H7 (cell line): ENCODE measurements around the gene BHLHA9. TPM values are rescaled to one million over a fixed set of nuclear protein-coding genes. Genes with fewer than 3 reads are reported as not detected.
"Not testable (repeated sequence)": the region's sequence is repeated elsewhere in the genome, so short reads cannot be mapped to it uniquely, and the experiment has no call there.

Experiments used
- DNase-seq: peaks from one replicate; pipeline ENCODE4 v3.0.0; 2012
- H3K27me3 ChIP-seq: 2 replicates; pipeline ENCODE4 v1.6.0; 2011; ENCODE audit warnings: mild to moderate bottlenecking, low read length; ENCODE audit not compliant: control insufficient read depth, insufficient read depth
- H3K36me3 ChIP-seq: replicated peaks from 2 replicates; pipeline ENCODE4 v1.5.1; 2011; ENCODE audit warnings: low read length; ENCODE audit not compliant: control insufficient read depth, insufficient read depth
- H3K4me3 ChIP-seq: 2 replicates; pipeline ENCODE4 v1.5.1; 2011; ENCODE audit warnings: low read depth, mild to moderate bottlenecking, control low read depth, low read length, moderate library complexity; ENCODE audit not compliant: insufficient read depth
- total RNA-seq: library from RNA; depleted of rRNA; stranded (reverse); fragments of >200 nt; shearing (Covaris generic); gene quantifications from 2 replicates; pipeline ENCODE4 v1.2.3, GENCODE V29; 2014

The BHLHA9 gene
- total RNA-seq, 1 experiment from 2014 or later = not detected

DNA sequence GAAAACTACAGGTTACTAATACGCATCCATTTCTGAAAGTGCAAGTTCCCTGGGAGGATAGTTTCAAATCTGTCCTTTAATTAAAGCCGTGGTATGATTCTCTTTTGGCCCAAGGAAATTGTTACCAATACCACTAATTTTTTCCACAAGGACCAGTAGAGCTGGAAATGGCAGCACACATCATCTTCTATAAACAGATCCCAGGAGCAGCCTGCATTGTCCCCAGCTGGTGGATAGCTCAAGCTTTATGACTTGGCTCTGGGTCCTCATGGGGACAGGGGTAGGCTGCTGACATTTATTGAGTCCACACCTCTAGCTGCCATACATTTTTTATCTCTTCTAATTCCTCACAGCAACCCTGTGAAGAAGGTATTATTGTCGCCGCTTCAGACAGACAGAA, 35.8 kb upstream of the BHLHA9 start:
- no peak for DNase-seq
- Histone ChIP-seq H3K27me3 (peaks cover 18% of the 10 kb centered on the region), H3K36me3 (no peaks in the 10 kb centered on the region), H3K4me3 (no peak overlapping the region)

DNA sequence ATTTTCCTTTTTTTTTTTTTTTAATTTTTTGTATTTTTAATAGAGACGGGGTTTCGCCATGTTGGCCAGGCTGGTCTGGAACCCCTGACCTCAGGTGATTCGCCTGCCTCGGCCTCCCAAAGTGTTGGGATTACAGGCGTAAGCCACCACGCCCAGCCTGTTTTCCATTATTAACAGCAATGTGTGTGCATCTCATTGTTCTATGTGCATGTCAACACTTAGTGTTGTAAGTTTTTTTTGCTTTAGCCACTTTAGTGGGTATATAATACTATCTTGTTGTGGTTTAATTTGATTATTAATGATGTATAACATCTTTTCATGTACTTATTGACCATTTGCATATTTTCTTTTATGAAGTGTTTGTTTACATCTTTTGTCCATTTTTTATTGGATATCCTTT, 32.8 kb upstream of the BHLHA9 start:
- DNase-seq = no peak
- peaks cover under 1% of the 10 kb centered on the region; the same call in 1 of the 2 replicates for H3K27me3 ChIP-seq
- no peak overlapping the region for H3K4me3 ChIP-seq
- H3K36me3 ChIP-seq = no peaks in the 10 kb centered on the region

DNA sequence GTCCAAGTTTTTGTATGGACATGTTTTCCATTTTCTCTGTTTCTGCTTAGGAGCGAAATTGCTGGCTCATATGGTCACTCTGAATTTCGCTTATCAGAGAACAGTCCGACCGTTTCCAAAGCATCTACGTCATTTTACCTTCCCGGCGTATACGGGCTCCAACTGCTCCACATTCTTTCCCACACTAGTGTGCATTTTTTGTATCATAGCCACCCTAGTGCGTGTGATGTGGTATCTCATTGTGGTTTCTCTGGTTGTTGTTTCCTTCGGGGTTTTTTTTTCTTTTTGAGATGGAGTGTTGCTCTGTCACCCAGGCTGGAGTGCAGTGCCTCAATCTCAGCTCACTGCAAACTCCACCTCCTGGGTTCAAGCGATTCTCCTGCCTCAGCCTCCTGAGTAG, 31.0 kb upstream of the BHLHA9 start:
- no peak overlapping the region for H3K4me3 ChIP-seq
- no peaks in the 10 kb centered on the region for H3K36me3 ChIP-seq
- no peaks in the 10 kb centered on the region for H3K27me3 ChIP-seq
- DNase-seq = no peak

DNA sequence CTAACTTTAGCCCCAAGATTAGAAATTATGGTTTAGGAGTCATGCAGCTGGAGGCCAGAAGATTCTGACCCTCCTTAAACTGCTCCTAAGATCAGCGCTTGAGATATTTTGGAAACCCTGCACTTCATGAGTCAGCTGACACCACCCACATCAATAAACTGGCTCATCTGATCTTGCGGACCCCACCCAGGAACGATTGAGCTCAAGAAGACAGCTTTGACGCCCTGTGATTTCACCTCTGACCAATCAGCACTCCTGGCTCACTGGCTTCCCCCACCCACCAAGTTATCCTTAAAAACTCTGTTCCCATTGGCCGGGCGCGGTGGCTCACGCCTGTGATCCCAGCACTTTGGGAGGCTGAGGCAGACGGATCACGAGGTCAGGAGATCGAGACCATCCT, 29.8 kb upstream of the BHLHA9 start:
- H3K4me3 ChIP-seq, H3K27me3 ChIP-seq, DNase-seq, H3K36me3 ChIP-seq: not testable (repeated sequence)

DNA sequence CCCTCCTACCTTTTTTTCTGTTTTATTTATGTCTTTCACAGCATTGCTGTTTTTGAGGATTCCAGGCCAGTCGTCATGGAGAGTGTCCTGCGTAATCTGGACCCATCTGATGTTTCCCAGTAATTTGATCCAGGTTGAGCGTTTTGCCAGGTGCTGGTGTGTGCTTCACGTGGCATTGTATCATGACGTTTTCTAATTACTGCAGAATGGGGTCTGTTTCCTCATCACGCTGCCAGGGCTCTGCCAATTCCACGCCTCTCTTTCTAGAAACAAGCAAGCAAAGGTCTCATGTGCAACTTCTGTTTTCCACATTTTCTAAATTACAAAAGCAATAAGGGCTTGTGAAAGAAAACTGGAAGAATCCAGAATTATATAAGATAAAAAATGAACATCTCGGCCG, 28.3 kb upstream of the BHLHA9 start:
- no peaks in the 10 kb centered on the region for H3K36me3 ChIP-seq
- no peaks in the 10 kb centered on the region for H3K27me3 ChIP-seq
- no peak for DNase-seq
- H3K4me3 ChIP-seq = no peak overlapping the region

DNA sequence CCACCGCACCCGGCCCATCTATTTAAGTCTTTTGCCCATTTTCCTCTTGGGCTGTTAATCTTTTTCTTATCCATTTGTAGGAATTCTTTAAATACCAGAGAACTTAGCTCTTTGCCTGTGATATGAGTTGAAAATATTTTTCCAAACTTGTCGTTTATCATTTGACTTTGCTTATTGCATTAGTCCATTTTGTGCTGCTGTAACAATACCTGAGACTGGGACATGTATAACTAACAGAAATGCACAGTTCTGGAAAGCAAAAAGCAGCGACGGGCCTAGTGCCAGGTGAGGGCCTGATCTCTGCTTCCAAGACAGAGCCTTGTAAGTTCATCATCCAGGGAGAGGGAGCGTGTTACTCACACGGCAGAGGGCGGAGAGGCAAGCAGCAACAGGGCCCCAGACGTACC, 25.6 kb upstream of the BHLHA9 start:
- no peak for DNase-seq
- Histone ChIP-seq H3K36me3 (no peaks in the 10 kb centered on the region), H3K27me3 (no peaks in the 10 kb centered on the region), H3K4me3 (no peak overlapping the region)

DNA sequence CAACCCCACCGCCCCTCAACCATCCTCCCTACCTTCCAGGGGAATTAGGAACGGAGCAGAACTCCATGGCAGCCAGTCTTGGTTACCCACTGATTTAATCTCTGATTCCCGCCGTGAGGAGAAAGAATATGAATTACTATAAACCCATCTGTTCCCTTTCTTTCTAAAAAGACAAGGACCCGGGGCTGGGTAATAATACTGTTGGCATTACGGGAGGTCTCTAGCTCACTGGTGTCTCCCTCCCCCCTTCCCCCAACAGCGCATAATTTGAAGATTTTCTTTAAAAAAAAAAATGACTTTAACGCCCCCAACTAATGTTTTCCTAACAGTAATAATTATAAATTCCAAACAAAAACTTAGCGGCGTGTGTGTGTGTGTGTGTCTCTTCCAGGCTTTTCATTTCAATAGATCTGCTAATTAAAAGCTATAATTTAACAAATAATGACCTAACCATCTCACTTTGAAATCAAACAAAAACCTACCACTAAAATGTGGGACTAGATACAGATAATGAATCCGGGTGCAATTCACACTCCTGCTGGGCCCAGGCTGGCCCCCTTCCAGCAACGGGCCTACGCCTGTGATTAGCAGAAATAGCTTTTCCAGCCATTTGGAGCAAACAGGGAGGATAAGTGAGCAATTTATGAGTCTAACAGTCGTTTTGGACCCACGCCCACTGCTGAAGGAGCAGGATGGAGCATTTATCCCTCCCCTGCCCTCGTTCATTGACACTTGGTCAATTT, 18.2 kb upstream of the BHLHA9 start:
- peak; percentile 29 for DNase-seq
- Histone ChIP-seq H3K4me3 (no peak overlapping the region), H3K27me3 (peaks cover 2% of the 10 kb centered on the region), H3K36me3 (no peaks in the 10 kb centered on the region)

DNA sequence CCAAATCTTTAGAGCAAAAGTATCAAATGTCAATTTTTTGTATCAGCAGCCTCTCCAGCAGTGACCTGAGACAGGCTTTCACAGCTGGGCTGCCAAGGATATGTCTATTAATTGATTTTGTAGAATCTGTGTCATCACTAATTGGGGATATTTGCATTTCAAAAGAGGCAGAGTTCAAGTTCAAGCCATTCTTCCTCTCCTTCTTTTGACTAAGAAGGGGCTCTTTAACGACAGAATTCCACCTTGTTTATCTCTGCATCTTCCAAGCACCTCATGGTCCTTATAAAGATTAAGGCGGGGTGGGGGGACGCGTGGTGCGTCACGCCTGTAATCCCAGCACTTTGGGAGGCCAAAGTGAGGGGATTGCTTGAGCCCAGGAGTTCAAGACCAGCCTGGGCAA, 15.2 kb upstream of the BHLHA9 start:
- Histone ChIP-seq H3K36me3 (no peaks in the 10 kb centered on the region), H3K27me3 (peaks cover 14% of the 10 kb centered on the region), H3K4me3 (no peak overlapping the region)
- DNase-seq = peak; percentile 54

DNA sequence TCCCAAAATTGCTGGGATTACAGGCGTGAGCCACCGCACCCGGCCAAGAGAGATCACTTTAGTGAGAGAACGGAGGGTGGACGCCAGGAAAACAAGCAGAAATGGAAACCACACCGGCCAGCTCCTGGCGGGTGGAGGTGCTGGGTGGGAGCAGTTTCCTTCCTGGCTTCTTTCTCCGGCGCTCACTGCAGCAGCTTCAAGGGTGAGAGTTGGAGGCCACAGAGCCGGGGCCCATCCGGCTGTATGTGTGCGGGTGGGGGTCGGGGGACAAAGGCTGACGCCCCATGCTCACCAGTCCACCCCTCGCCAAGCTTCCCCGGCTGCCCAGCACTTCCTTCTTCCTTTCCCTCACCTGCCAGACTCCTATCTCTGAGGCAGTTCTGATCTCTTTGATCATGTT, 13.5 kb upstream of the BHLHA9 start:
- Histone ChIP-seq H3K4me3 (no peak overlapping the region), H3K36me3 (no peaks in the 10 kb centered on the region), H3K27me3 (peaks cover 22% of the 10 kb centered on the region)
- peak; percentile 30 for DNase-seq

DNA sequence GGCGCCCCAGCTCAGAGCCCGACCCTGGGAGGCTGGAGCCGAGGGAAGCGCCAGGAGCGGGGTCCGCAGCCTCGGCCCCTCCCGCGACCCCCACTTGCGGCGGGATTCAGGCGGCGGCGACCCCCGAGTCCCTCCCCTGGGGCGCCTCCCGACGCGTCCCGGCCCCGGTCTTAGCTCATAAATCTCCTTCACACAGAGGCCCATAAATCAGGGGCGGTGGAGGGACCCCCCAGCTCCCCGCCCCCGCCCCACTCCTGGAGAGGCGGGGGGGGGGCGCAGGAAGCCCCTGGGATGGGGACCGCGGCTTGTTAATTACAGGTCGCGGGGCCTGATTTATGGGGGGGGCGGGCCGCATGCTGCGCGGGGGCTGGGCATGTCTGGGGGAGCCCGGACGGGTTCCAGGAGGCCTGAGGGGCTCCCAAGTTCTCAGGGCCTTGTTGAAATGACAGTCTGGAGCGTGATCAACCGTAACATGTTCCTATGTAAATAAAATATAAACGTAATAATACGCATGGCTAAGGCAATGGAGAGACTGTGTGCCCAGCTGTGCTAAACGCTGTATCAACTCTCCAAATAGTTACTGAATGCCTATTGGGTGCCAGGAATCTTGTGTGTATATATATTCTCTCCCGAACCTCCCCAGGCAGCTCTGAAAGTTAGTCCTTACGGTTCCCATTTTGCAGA, 10.0 kb upstream of the BHLHA9 start:
- H3K27me3 ChIP-seq = peaks cover 22% of the 10 kb centered on the region
- no peaks in the 10 kb centered on the region for H3K36me3 ChIP-seq
- DNase-seq = peak; percentile 78
- peak overlapping the region; percentile 48 for H3K4me3 ChIP-seq

DNA sequence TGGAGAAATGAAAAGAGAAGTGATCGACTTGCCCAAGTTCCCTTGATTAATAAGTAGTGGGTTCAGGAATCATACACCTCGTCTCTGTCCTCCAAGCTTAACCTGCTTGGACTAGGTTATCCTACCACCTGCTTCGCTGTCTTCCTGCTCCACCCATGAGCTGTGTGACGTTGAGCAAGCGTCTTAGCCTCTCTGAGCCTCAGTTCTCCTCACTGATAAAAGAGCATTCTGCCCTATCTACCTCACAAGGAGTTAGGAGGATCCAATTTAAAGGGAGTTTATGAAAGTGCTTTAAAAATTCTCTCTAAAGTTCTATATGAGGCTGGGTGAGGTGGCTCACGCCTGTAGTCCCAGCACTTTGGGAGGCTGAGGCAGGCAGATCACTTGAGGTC, 9.5 kb upstream of the BHLHA9 start:
- Histone ChIP-seq H3K27me3 (peaks cover 22% of the 10 kb centered on the region), H3K36me3 (no peaks in the 10 kb centered on the region), H3K4me3 (no peak overlapping the region)
- no peak for DNase-seq

DNA sequence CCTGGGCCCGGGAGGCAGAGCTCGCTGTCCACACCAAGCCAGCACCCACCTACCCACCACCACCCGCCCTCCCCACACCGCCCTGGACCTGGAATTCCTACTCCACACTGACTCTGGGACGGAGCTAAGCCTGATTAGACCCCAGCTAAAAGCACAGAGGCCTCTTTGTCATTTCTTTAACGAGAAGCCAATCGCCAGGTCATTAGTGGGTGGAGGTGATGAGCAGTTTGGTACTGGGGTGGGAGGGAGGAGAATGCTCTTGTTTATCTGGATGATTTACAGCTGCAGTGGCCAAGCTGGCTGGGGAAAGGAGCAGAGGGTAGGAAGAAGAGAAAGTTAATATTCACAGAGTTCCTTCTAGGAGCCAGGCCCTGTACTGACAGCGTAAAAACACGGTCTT, 6.0 kb upstream of the BHLHA9 start:
- no peak overlapping the region for H3K4me3 ChIP-seq
- DNase-seq = no peak
- peaks cover 17% of the 10 kb centered on the region for H3K27me3 ChIP-seq
- H3K36me3 ChIP-seq = no peaks in the 10 kb centered on the region

DNA sequence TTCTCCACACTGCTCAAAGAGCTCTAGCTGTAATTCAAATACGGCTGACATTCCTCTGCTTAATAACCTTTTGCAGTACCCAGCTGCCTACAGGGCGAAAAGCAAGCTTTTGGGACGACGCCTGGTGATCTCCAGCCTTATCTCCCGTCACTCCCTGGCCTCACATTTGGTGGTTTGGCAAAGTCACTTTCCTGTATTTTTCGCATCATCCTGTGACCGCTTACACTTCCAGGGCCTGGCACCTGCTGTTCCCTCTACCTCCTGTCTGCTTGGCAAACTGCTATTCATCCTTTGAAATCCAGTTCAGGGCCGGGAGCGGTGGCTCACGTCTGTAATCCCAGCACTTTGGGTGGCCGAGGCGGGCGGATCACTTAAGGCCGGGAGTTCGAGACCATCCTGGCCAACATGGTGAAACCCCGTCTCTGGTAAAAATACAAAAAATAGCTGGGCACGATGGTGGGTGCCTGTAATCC, 2.7 kb upstream of the BHLHA9 start:
- Histone ChIP-seq H3K36me3 (no peaks in the 10 kb centered on the region), H3K27me3 (no peaks in the 10 kb centered on the region; the same call in 1 of the 2 replicates), H3K4me3 (peak overlapping the region; percentile 73)
- DNase-seq = peak; percentile 49

DNA sequence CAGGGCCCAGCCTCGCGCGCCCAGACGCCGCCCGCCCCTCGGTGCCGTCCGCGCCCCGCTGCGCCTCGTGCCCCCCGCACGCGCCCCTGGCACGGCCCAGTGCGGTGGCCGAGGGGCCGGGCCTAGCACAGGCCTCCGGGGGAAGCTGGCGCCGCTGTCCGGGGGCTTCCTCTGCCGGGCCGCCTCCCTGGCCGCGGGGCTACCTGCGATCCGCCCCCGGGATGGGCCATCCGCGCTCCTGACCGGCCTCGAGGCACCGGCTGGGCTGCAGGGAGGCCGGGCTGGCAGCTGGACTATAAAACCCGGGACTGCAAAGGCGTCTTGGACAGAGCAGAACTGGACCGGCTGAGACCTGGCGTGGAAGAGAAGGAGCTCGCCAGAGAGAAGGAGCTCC, 783 bp downstream of the BHLHA9 start:
- peak; percentile 65 for DNase-seq
- Histone ChIP-seq H3K36me3 (no peaks in the 10 kb centered on the region), H3K4me3 (no peak overlapping the region), H3K27me3 (no peaks in the 10 kb centered on the region; the same call in 1 of the 2 replicates)

DNA sequence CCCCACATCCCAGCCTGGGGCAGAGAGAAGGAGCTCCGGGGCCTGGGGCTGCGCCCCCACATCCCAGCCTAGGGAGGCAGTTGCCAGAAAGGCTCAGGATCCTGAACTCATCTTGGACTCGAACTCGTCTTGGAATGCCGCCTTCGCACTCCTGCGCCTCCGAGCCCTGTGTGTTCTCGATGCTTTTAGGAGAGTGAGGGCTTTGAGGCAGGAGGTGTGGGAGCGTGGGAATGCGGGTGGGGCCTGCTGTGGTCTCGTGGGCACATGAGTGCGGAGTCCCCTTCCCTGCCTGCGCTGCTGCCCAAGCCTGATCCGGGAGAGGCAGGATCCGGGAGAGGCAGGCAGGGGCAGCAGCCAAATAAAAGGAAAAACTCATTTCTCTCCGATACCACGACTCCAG, 1.2 kb downstream of the BHLHA9 start:
- Histone ChIP-seq H3K36me3 (no peaks in the 10 kb centered on the region), H3K4me3 (no peak overlapping the region), H3K27me3 (no peaks in the 10 kb centered on the region; the same call in 1 of the 2 replicates)
- DNase-seq = no peak
